GM13976 (cell line): ENCODE data around the gene ACACB.

Source experiments
- DNase-seq: peaks from one replicate; pipeline ENCODE4 v3.0.0; 2012; ENCODE audit warnings: low spot score
- in situ Hi-C: fragments of 300-500 bp; cut with MboI; formaldehyde crosslinking; loops from one replicate; pipeline ENCODE4 v1.12.0; 2022; ENCODE audit warnings: low sequenced_read_pairs, mixed read lengths, inconsistent platforms; ENCODE audit not compliant: unreplicated experiment
- TF ChIP-seq, protein P1 (sequence below): IDR thresholded peaks from 2 replicates; pipeline ENCODE4 v1.5.1; 2012; ENCODE audit warnings: borderline replicate concordance, mild to moderate bottlenecking; ENCODE audit not compliant: insufficient read depth; ENCODE audit errors: extremely low read depth, missing control alignments, control extremely low read depth

ACACB gene

DNA sequence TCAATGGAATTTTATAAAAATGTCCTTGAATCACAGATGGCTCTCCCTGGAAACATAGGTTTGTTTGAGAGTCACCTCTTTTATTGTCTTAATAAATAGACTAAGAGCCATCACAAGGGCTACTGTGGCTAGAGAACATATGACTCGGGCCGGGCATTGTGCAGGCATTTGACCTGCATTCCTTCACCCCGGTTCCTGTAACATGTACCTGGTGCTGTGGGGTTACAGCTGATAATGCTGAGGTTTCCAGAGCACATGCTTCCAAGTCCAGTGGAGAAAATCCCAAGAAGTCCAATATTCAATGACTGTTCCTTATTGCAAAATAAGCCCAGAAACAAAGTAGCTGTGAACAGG lies 1.0 kb upstream of the ACACB start:
- in situ Hi-C loops, result no loop called here
- TF ChIP-seq, protein P1, sequence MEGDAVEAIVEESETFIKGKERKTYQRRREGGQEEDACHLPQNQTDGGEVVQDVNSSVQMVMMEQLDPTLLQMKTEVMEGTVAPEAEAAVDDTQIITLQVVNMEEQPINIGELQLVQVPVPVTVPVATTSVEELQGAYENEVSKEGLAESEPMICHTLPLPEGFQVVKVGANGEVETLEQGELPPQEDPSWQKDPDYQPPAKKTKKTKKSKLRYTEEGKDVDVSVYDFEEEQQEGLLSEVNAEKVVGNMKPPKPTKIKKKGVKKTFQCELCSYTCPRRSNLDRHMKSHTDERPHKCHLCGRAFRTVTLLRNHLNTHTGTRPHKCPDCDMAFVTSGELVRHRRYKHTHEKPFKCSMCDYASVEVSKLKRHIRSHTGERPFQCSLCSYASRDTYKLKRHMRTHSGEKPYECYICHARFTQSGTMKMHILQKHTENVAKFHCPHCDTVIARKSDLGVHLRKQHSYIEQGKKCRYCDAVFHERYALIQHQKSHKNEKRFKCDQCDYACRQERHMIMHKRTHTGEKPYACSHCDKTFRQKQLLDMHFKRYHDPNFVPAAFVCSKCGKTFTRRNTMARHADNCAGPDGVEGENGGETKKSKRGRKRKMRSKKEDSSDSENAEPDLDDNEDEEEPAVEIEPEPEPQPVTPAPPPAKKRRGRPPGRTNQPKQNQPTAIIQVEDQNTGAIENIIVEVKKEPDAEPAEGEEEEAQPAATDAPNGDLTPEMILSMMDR, result no peak
- DNase-seq, result no peak

GRCh38 chr12:109116611-109116949 lies 193 bp downstream of the ACACB start:
- DNase-seq, result no peak
- TF ChIP-seq, protein P1, result no peak
- in situ Hi-C loops, result no loop called here

- in situ Hi-C loops, result no loop called here
- TF ChIP-seq, protein P1, result no peak
- no peak for DNase-seq
These were observed 3.7 kb downstream of the ACACB start for GRCh38 chr12:109120095-109120494.

GRCh38 chr12:109120557-109120956 lies 4.2 kb downstream of the ACACB start:
- TF ChIP-seq, protein P1, result no peak
- DNase-seq, result no peak
- in situ Hi-C loops, result no loop called here

GRCh38 chr12:109121346-109121880 lies 5.0 kb downstream of the ACACB start:
- DNase-seq, result no peak
- in situ Hi-C loops, result no loop called here
- TF ChIP-seq, protein P1, result no peak

- in situ Hi-C loops, result no loop called here
- no peak for DNase-seq
These were observed 8.7 kb downstream of the ACACB start for GRCh38 chr12:109124878-109125648.

More at GRCh38 chr12:109124878-109125648, 8.7 kb downstream of the ACACB start:
- TF ChIP-seq, protein P1, result no peak
